ENCODE data around the gene ERP29.

GRCh38 chr12:112008918-112009317 lies 4.3 kb upstream of the ERP29 start:
- TF ChIP-seq CTCF (IDR thresholded peaks at IDR 0.05) (no peak), POLR2A (IDR thresholded peaks at IDR 0.05) (no peak)
